ENCODE results near the gene TDRD1.

- no peak for TF ChIP-seq CTCF (IDR thresholded peaks at IDR 0.05; ENCODE audit: low read depth, low read length, poor library complexity, severe bottlenecking)
- no peak for TF ChIP-seq EZH2phosphoT487 (IDR thresholded peaks at IDR 0.05; ENCODE audit: borderline replicate concordance, low read length)
Observed at GRCh38 chr10:114140036-114140435, 39.1 kb upstream of the TDRD1 start.
